Effector memory CD8-positive, alpha-beta T cell (primary cell): Measurements from ENCODE around the gene CYSTM1.

Source experiments
- ATAC-seq: fragments of 150-1000 bp; cut with Tn5 transposase; replicated peaks from 2 replicates; pipeline ENCODE4 v1.10.0; 2021; ENCODE audit warnings: mild to moderate bottlenecking, moderate library complexity
- DNase-seq, 3 experiments: peaks; one replicate each; pipeline ENCODE4 v3.0.0; 2021
- H3K27ac Mint-ChIP-seq, 2 donors: one replicate each; pipeline ENCODE4 v1.8.0; 2022; ENCODE audit warnings: mild to moderate bottlenecking in 2 of 2, mixed read lengths in 2 of 2, moderate library complexity in 2 of 2
- H3K27me3 Mint-ChIP-seq, 2 donors: one replicate each; pipeline ENCODE4 v1.8.0; 2022; ENCODE audit warnings: mixed read lengths in 2 of 2
- H3K36me3 Mint-ChIP-seq: one replicate; pipeline ENCODE4 v1.8.0; 2022; ENCODE audit warnings: mild to moderate bottlenecking, moderate library complexity, mixed read lengths; ENCODE audit not compliant: insufficient read depth
- H3K4me1 Mint-ChIP-seq, 2 donors: one replicate each; pipeline ENCODE4 v1.8.0; 2022; ENCODE audit warnings: low read depth in 2 of 2, mixed read lengths in 2 of 2
- H3K4me3 Mint-ChIP-seq, 2 donors: one replicate each; pipeline ENCODE4 v1.8.0; 2022; ENCODE audit warnings: mild to moderate bottlenecking in 2 of 2, mixed read lengths in 2 of 2, moderate library complexity in 2 of 2
- H3K9me3 Mint-ChIP-seq, 2 donors: one replicate each; pipeline ENCODE4 v1.8.0; 2022; ENCODE audit warnings: mixed read lengths in 2 of 2

CYSTM1 gene

GRCh38 chr5:140215276-140215675 is 40.3 kb downstream of the CYSTM1 start:
- H3K4me3 Mint-ChIP-seq = no peak overlapping the region
- no peak overlapping the region for H3K27ac Mint-ChIP-seq
- ATAC-seq = no peak
- no peaks in the 10 kb centered on the region for H3K27me3 Mint-ChIP-seq
- H3K9me3 Mint-ChIP-seq = no peaks in the 10 kb centered on the region
- peaks cover 6 to 8% of the 10 kb centered on the region in 2 donors for H3K4me1 Mint-ChIP-seq
- no peak for DNase-seq
- H3K36me3 Mint-ChIP-seq = no peaks in the 10 kb centered on the region

GRCh38 chr5:140216478-140217074 is 41.6 kb downstream of the CYSTM1 start:
- Mint-ChIP-seq H3K27me3 (no peaks in the 10 kb centered on the region), H3K36me3 (no peaks in the 10 kb centered on the region), H3K4me1 (peaks cover 6 to 8% of the 10 kb centered on the region in 2 donors), H3K4me3 (no peak overlapping the region), H3K9me3 (no peaks in the 10 kb centered on the region), H3K27ac (no peak overlapping the region)
- DNase-seq (no peak), ATAC-seq (no peak)

DNA sequence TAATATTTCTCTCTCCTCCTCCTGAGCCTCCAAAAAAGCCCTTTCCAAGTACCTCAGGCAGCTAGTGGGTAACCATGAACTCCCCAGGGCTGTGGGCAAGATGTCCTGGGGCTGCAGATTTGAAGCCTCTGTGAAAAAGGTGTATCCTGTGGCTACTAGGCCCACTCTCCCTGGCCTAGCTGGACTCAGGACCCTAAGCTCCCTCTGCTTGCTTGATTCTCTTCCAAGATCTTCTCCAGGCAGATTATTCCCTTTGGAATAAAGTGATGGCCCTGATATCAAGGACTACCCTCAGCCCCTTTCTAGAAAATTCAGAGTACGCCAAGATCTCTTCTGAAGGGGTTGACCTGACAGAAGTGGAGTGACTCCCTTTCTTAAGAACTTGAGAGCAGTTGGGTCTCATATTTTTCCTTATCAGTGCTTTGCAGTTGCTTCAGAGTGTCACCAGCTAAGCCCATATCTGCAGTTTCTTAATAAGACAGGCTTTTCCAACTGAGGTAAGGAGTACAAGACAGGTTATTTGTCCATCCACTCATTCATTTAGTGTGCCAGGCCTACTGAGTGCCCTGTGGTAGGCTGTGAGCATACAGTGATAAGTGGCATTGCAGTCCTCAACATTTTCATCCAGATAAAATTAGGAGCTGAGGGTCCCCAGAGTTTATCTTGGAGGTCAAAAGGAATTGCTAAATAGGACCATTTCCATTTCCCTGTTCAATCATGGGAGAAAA is 42.5 kb downstream of the CYSTM1 start:
- H3K4me3 Mint-ChIP-seq = no peak overlapping the region
- ATAC-seq (no peak), DNase-seq (no peak)
- peaks cover 6 to 8% of the 10 kb centered on the region in 2 donors for H3K4me1 Mint-ChIP-seq
- no peaks in the 10 kb centered on the region for H3K9me3 Mint-ChIP-seq
- H3K27ac Mint-ChIP-seq = no peak overlapping the region
- H3K36me3 Mint-ChIP-seq = no peaks in the 10 kb centered on the region
- H3K27me3 Mint-ChIP-seq = no peaks in the 10 kb centered on the region

DNA sequence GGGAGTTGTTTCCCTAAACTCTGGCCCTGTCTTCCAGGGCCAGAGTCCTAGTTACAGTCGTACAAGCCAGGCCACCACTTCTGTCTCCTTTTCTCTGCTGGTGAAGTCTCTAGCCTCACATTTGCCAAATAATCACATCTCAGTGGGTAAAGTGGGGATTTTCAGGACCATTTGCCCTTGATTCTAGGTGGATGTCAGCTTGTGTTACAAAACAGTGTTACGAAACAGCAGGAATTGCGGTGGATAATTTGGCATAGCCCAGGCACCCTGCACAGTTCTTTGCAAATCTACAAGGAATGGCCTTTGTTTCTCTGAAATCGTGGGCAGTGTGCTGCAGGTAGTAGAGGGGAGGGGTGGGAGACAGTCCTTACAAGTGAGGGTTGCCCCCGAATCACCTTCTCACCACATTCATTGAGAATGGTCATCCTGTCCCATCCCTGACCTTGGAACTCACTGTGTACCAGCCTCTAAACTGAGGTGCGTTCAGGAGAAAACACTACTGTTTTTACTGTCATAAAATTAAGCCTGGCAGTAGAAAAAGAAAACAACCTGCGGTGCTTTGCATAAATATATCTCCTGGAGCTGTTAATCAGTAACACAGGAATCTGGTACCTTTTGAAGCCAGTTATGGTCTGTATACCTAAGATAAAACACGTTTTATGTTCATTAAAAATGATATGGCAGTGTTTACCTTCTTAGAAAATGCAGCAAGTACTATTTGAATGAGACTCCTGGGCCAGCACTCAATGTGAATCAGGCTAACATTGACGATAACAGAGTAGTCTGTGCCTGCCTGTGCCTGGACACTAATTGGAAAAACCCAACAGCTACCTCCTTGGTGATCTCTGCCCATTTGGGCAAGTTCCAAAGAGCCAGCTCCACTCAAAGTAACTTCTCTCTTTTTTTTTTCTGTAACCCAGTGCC is 44.3 kb downstream of the CYSTM1 start:
- H3K4me1 Mint-ChIP-seq = peaks cover 6 to 8% of the 10 kb centered on the region in 2 donors
- no peaks in the 10 kb centered on the region for H3K9me3 Mint-ChIP-seq
- DNase-seq (no peak), ATAC-seq (no peak)
- H3K27ac Mint-ChIP-seq = no peak overlapping the region
- H3K4me3 Mint-ChIP-seq = no peak overlapping the region
- no peaks in the 10 kb centered on the region for H3K27me3 Mint-ChIP-seq
- H3K36me3 Mint-ChIP-seq = no peaks in the 10 kb centered on the region

- DNase-seq (no peak), ATAC-seq (no peak)
- Mint-ChIP-seq H3K36me3 (no peaks in the 10 kb centered on the region), H3K4me1 (no peaks in the 10 kb centered on the region), H3K9me3 (no peaks in the 10 kb centered on the region), H3K4me3 (no peak overlapping the region), H3K27ac (no peak overlapping the region), H3K27me3 (no peaks in the 10 kb centered on the region)
Measured at GRCh38 chr5:140220032-140220697, 45.2 kb downstream of the CYSTM1 start.

DNA sequence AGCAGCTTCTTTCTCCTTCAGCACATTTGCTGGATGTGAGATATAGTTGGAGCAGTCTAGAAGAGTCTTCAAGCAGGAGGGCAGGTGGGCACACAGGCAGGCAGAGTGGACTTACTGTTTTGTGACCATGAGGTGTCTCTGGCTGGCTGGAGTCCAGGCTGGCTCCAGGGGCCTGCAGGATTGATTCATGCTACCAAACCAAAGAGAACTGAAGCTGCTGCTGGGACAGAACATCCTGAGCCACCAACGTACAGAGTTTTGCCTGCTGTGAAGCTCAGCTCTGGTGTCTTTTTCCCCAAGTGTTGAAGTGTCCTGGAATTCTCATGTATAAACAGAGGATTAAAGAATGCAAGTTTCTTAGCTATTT is 45.7 kb downstream of the CYSTM1 start:
- H3K27me3 Mint-ChIP-seq = peaks cover 0 to 3% of the 10 kb centered on the region in 2 donors
- H3K36me3 Mint-ChIP-seq = no peaks in the 10 kb centered on the region
- no peak overlapping the region for H3K27ac Mint-ChIP-seq
- ATAC-seq (no peak), DNase-seq (no peak)
- no peaks in the 10 kb centered on the region for H3K4me1 Mint-ChIP-seq
- H3K4me3 Mint-ChIP-seq = no peak overlapping the region
- no peaks in the 10 kb centered on the region for H3K9me3 Mint-ChIP-seq

DNA sequence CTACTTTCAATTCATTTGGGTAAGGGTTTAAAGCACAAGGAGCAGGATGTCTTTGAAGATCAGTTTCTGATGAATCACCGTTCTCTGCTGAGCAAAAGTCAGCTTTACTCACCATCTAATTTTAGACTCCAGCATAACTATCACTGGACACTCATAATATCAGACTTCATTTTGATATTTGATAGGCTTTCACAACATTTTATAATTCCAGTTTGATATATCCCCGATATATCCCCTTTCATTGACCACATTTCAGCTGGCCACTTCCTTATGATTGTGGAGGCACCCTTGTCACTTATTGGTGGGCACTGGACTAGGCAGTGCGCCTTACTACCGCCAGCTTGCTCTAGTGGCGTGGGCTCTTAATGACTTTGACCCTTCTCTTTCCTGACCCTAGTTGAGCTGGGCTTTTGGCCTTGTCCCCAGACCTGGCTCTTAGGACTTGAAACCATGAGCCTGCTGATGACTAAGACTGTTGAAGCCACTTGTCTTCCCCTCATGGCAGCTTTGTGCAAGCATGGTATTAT is 46.8 kb downstream of the CYSTM1 start:
- DNase-seq = no peak
- no peak for ATAC-seq
- H3K27ac Mint-ChIP-seq = no peak overlapping the region
- H3K4me3 Mint-ChIP-seq = no peak overlapping the region
- no peaks in the 10 kb centered on the region for H3K36me3 Mint-ChIP-seq
- H3K9me3 Mint-ChIP-seq = no peaks in the 10 kb centered on the region
- H3K27me3 Mint-ChIP-seq = peaks cover 0 to 7% of the 10 kb centered on the region in 2 donors
- H3K4me1 Mint-ChIP-seq = no peaks in the 10 kb centered on the region

GRCh38 chr5:140222416-140222815 is 47.4 kb downstream of the CYSTM1 start:
- ATAC-seq = no peak
- Mint-ChIP-seq H3K4me1 (no peaks in the 10 kb centered on the region), H3K27ac (no peak overlapping the region), H3K27me3 (peaks cover 0 to 7% of the 10 kb centered on the region in 2 donors), H3K9me3 (no peaks in the 10 kb centered on the region), H3K36me3 (no peaks in the 10 kb centered on the region), H3K4me3 (no peak overlapping the region)
- no peak for DNase-seq

- no peaks in the 10 kb centered on the region for H3K36me3 Mint-ChIP-seq
- H3K4me1 Mint-ChIP-seq = no peaks in the 10 kb centered on the region
- H3K27ac Mint-ChIP-seq = no peak overlapping the region
- no peak overlapping the region for H3K4me3 Mint-ChIP-seq
- H3K9me3 Mint-ChIP-seq = no peaks in the 10 kb centered on the region
- peaks cover 0 to 7% of the 10 kb centered on the region in 2 donors for H3K27me3 Mint-ChIP-seq
- DNase-seq = no peak
- ATAC-seq = no peak
Measured at GRCh38 chr5:140223567-140223966, 48.6 kb downstream of the CYSTM1 start.

DNA sequence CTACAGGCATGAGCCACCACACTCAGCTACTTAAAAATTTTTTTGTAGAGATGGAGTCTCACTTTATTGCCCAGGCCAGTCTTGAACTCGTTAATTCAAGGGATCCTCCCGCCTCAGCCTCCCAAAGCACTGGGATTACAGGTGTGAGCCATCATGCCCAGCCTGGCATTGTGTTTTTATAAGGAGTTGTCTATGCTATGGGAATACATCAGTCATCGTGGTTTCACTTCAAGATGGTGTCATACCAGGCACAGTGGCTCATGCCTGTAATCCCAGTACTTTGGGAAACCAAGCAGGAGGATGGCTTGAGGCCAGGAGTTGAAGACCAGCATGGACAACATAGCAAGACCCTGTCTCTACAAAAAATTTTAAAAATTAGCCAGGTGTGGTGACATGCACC is 49.7 kb downstream of the CYSTM1 start:
- Mint-ChIP-seq H3K36me3 (no peaks in the 10 kb centered on the region), H3K4me1 (peaks cover 0 to 4% of the 10 kb centered on the region in 2 donors), H3K27me3 (peaks cover 0 to 7% of the 10 kb centered on the region in 2 donors), H3K4me3 (no peak overlapping the region), H3K9me3 (no peaks in the 10 kb centered on the region), H3K27ac (no peak overlapping the region)
- DNase-seq = no peak
- ATAC-seq = no peak

GRCh38 chr5:140225396-140225795 is 50.4 kb downstream of the CYSTM1 start:
- Mint-ChIP-seq H3K36me3 (no peaks in the 10 kb centered on the region), H3K9me3 (no peaks in the 10 kb centered on the region), H3K27me3 (peaks cover 0 to 7% of the 10 kb centered on the region in 2 donors), H3K27ac (no peak overlapping the region), H3K4me3 (no peak overlapping the region), H3K4me1 (peaks cover 0 to 4% of the 10 kb centered on the region in 2 donors)
- ATAC-seq (no peak), DNase-seq (no peak)

- Mint-ChIP-seq H3K36me3 (no peaks in the 10 kb centered on the region), H3K4me1 (peaks cover 0 to 4% of the 10 kb centered on the region in 2 donors), H3K4me3 (no peak overlapping the region), H3K9me3 (no peaks in the 10 kb centered on the region), H3K27ac (no peak overlapping the region), H3K27me3 (peaks cover 0 to 7% of the 10 kb centered on the region in 2 donors)
- DNase-seq (no peak), ATAC-seq (no peak)
Measured at GRCh38 chr5:140227046-140227445, 52.1 kb downstream of the CYSTM1 start.

GRCh38 chr5:140228364-140228837 is 53.4 kb downstream of the CYSTM1 start:
- ATAC-seq (no peak), DNase-seq (no peak)
- no peaks in the 10 kb centered on the region for H3K9me3 Mint-ChIP-seq
- H3K27me3 Mint-ChIP-seq = peaks cover 0 to 7% of the 10 kb centered on the region in 2 donors
- peaks cover 0 to 4% of the 10 kb centered on the region in 2 donors for H3K4me1 Mint-ChIP-seq
- no peaks in the 10 kb centered on the region for H3K36me3 Mint-ChIP-seq
- no peak overlapping the region for H3K4me3 Mint-ChIP-seq
- H3K27ac Mint-ChIP-seq = no peak overlapping the region
